K562 (cell line): ENCODE measurements around the gene FGD6. TPM values are rescaled to one million over a fixed set of nuclear protein-coding genes. Genes with fewer than 3 reads are reported as not detected.
A peak's percentile ranks its signal among the peaks of the same experiment; 100 is the strongest.

Experiments used
- CBX1 ChIP-seq: sonication (generic); IDR thresholded peaks from 2 replicates; pipeline ENCODE4 v1.6.1; 2016; ENCODE audit warnings: antibody characterized with exemption, low read depth, mild to moderate bottlenecking
- CC2D1A ChIP-seq: fragments of 450-650 bp; IDR thresholded peaks from 2 replicates; pipeline ENCODE4 v1.6.1; 2017; ENCODE audit warnings: mild to moderate bottlenecking
- E2F3 ChIP-seq: fragments of 250-450 bp; sonication (Bioruptor Pico); IDR thresholded peaks from 2 replicates; pipeline ENCODE4 v1.4.0; 2020; ENCODE audit warnings: mild to moderate bottlenecking
- ELF1 ChIP-seq: fragments of 200-800 bp; sonication (Bioruptor generic); IDR thresholded peaks from 2 replicates; pipeline ENCODE4 v1.6.1; 2016; ENCODE audit warnings: missing genetic modification characterization, missing compliant biosample characterization
- ELF4 ChIP-seq: fragments of 450-650 bp; formaldehyde crosslinking; IDR thresholded peaks from 2 replicates; pipeline ENCODE4 v1.4.0; 2022; ENCODE audit warnings: missing genetic modification characterization
- ESRRB ChIP-seq: fragments of 250-450 bp; sonication (Bioruptor Pico); IDR thresholded peaks from 2 replicates; pipeline ENCODE4 v1.5.0; 2020; ENCODE audit warnings: mild to moderate bottlenecking, moderate library complexity, borderline replicate concordance
- MAFG ChIP-seq: fragments of 450-650 bp; conservative IDR thresholded peaks from 2 replicates; pipeline ENCODE4 v1.6.1; 2016; ENCODE audit warnings: missing genetic modification characterization, missing compliant biosample characterization
- NCOA2 ChIP-seq, 2 experiments: fragments of 450-650 bp; IDR thresholded peaks; 2 replicates each; pipeline ENCODE4 v1.6.1; 2018; ENCODE audit warnings: mild to moderate bottlenecking in 2 of 2, moderate library complexity in 1 of 2; ENCODE audit not compliant: partially characterized antibody in 2 of 2
- POLR2H ChIP-seq: IDR thresholded peaks from 2 replicates; pipeline ENCODE4 v1.6.1; 2016; ENCODE audit warnings: missing genetic modification characterization, low read depth, mild to moderate bottlenecking, control low read depth, missing compliant biosample characterization, moderate library complexity
- SAFB ChIP-seq: fragments of 200-400 bp; formaldehyde crosslinking; IDR thresholded peaks from 2 replicates; pipeline ENCODE4 v1.6.1; 2017; ENCODE audit warnings: low read depth, low read length, borderline replicate concordance
- SMAD1 ChIP-seq: fragments of 150-350 bp; IDR thresholded peaks from 2 replicates; pipeline ENCODE4 v1.6.1; 2014; ENCODE audit warnings: low read length, low read depth; ENCODE audit not compliant: partially characterized antibody
- SMARCA4 ChIP-seq: fragments of 450-650 bp; IDR thresholded peaks from 2 replicates; pipeline ENCODE4 v1.6.1; 2016
- SRSF3 ChIP-seq: fragments of 200-400 bp; formaldehyde crosslinking; IDR thresholded peaks from 2 replicates; pipeline ENCODE4 v1.6.1; 2016; ENCODE audit warnings: mild to moderate bottlenecking, low read length, moderate library complexity; ENCODE audit not compliant: insufficient read depth
- TCF7 ChIP-seq: sonication (generic); IDR thresholded peaks from 2 replicates; pipeline ENCODE4 v1.6.1; 2016; ENCODE audit warnings: antibody characterized with exemption, borderline replicate concordance
- ZKSCAN1 ChIP-seq: fragments of 150-350 bp; IDR thresholded peaks from 2 replicates; pipeline ENCODE4 v1.6.1; 2016; ENCODE audit warnings: low read depth, low read length
- ZNF143 ChIP-seq: sonication (generic); formaldehyde crosslinking; IDR thresholded peaks from 2 replicates; pipeline ENCODE4 v1.9.0; 2022; ENCODE audit warnings: mild to moderate bottlenecking, missing genetic modification reagents
- ZNF174 ChIP-seq: fragments of 250-450 bp; sonication (Bioruptor Pico); IDR thresholded peaks from 2 replicates; pipeline ENCODE4 v1.4.0; 2020; ENCODE audit warnings: mild to moderate bottlenecking
- ZNF311 ChIP-seq: fragments of 250-450 bp; sonication (Bioruptor Pico); IDR thresholded peaks from 2 replicates; pipeline ENCODE4 v1.4.0; 2020; ENCODE audit warnings: mild to moderate bottlenecking, moderate library complexity
- ZNF384 ChIP-seq: IDR thresholded peaks from 2 replicates; pipeline ENCODE4 v1.6.1; 2012; ENCODE audit warnings: low read depth, low read length, improper control_type of control experiment
- ZNF77 ChIP-seq: fragments of 250-450 bp; sonication (Bioruptor Pico); IDR thresholded peaks from 2 replicates; pipeline ENCODE4 v1.5.0; 2020
- polyA plus RNA-seq, 8 experiments: library from polyadenylated mRNA; depleted of rRNA in 4 of 8; stranded (reverse) in 5 of 8; unstranded in 3 of 8; fragments of >200 nt; fragmentation: Nextera tagmentation in 2 of 8; fragmentation: Illumina TruSeq in 1 of 8; extraction: Ambion mirVana in 2 of 8; extraction: Trizol in 1 of 8; gene quantifications; 2 replicates each; pipeline versions ENCODE4 v1.2.1 to v1.2.3, GENCODE V29; 2011 to 2014; ENCODE audit warnings: inconsistent platforms in 1 of 8, missing spikeins in 1 of 8
- total RNA-seq, 7 experiments: library from RNA; depleted of rRNA in 6 of 7; stranded (reverse); fragments of >200 nt in 6 of 7; fragmentation: Illumina TruSeq in 2 of 7; extraction: Trizol in 2 of 7; gene quantifications; 2 replicates each; pipeline versions ENCODE4 v1.2.1 to v1.2.3, GENCODE V29; 2011 to 2021; ENCODE audit warnings: low replicate concordance in 1 of 7
- TF ChIP-seq, protein P1 (sequence below), 2 experiments: fragments of 450-650 bp in 1 of 2; sonication (generic) in 1 of 2; formaldehyde crosslinking in 1 of 2; IDR thresholded peaks in 1 of 2; conservative IDR thresholded peaks in 1 of 2; 2 replicates each; pipeline versions ENCODE4 v1.6.1 to v1.8.1; 2016 to 2023; ENCODE audit warnings: mild to moderate bottlenecking in 2 of 2, moderate library complexity in 2 of 2, inconsistent platforms in 1 of 2, missing genetic modification reagents in 1 of 2
- TF ChIP-seq, protein P2 (sequence below): fragments of 450-650 bp; IDR thresholded peaks from 2 replicates; pipeline ENCODE4 v1.6.1; 2018; ENCODE audit warnings: mild to moderate bottlenecking, low read depth; ENCODE audit not compliant: partially characterized antibody
- TF ChIP-seq, protein P3 (sequence below): fragments of 450-650 bp; formaldehyde crosslinking; IDR thresholded peaks from 2 replicates; pipeline ENCODE4 v1.4.0; 2022; ENCODE audit warnings: missing genetic modification characterization
- TF ChIP-seq, protein P4 (sequence below): fragments of 250-450 bp; sonication (Bioruptor Pico); IDR thresholded peaks from 2 replicates; pipeline ENCODE4 v1.5.0; 2022; ENCODE audit warnings: mild to moderate bottlenecking
- TF ChIP-seq, protein P5 (sequence below): fragments of 250-450 bp; sonication (Bioruptor Pico); IDR thresholded peaks from 2 replicates; pipeline ENCODE4 v1.5.0; 2021

Gene FGD6
- total and polyA plus RNA-seq, 9 of the 15 experiments (the other 6 are each of a cell fraction or from before 2014, with no cell fraction given): 1.5 to 11.1 (median 5.8) TPM

DNA sequence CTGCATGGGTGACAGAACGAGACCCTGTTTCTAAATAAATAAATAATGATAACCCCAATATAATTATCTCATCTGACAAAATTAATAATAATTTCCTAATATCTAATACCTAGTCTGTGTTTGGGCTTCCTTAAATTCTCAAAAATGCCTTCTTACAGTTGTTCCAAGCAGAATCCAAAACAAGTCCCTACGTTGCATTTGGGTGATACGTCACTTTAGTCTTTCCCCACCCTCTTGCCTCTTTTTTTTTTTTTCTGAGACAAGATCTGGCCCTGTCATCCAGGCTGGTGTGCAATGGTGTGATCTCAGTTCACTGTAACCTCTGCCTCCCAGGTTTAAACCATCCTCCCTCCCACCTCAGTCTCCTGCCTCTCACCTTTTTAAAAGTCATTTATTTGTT is 27.1 kb upstream of the FGD6 start (continued):
- no peak for TF ChIP-seq ELF1 (tag)
- TF ChIP-seq ZKSCAN1: no peak
- TF ChIP-seq, protein P1, sequence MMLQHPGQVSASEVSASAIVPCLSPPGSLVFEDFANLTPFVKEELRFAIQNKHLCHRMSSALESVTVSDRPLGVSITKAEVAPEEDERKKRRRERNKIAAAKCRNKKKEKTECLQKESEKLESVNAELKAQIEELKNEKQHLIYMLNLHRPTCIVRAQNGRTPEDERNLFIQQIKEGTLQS (IDR thresholded peaks at IDR 0.05): no peak
- TF ChIP-seq, protein P1 (CRISPR knock-in tag; conservative IDR thresholded peaks at IDR 0.05): no peak
- TF ChIP-seq, protein P2, sequence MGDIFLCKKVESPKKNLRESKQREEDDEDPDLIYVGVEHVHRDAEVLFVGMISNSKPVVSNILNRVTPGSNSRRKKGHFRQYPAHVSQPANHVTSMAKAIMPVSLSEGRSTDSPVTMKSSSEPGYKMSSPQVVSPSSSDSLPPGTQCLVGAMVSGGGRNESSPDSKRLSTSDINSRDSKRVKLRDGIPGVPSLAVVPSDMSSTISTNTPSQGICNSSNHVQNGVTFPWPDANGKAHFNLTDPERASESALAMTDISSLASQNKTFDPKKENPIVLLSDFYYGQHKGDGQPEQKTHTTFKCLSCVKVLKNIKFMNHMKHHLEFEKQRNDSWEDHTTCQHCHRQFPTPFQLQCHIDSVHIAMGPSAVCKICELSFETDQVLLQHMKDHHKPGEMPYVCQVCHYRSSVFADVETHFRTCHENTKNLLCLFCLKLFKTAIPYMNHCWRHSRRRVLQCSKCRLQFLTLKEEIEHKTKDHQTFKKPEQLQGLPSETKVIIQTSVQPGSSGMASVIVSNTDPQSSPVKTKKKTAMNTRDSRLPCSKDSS: no peak
- TF ChIP-seq ELF4: no peak
- no peak for TF ChIP-seq CC2D1A
- TF ChIP-seq SMARCA4: peak; percentile 60; the same call in 1 of the 2 replicates
- no peak for TF ChIP-seq SMAD1
- TF ChIP-seq, protein P3, sequence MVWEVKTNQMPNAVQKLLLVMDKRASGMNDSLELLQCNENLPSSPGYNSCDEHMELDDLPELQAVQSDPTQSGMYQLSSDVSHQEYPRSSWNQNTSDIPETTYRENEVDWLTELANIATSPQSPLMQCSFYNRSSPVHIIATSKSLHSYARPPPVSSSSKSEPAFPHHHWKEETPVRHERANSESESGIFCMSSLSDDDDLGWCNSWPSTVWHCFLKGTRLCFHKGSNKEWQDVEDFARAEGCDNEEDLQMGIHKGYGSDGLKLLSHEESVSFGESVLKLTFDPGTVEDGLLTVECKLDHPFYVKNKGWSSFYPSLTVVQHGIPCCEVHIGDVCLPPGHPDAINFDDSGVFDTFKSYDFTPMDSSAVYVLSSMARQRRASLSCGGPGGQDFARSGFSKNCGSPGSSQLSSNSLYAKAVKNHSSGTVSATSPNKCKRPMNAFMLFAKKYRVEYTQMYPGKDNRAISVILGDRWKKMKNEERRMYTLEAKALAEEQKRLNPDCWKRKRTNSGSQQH: no peak
- no peak for TF ChIP-seq ESRRB (CRISPR knock-in tag)
- no peak for TF ChIP-seq NCOA2 (IDR thresholded peaks at IDR 0.05; ENCODE audit: partially characterized antibody in 2 of 2)
- TF ChIP-seq ZNF174 (CRISPR knock-in tag): no peak
- TF ChIP-seq ZNF143 (CRISPR knock-in tag): no peak
- peak; percentile 53 for TF ChIP-seq MAFG (tag)
- no peak for TF ChIP-seq SAFB
- no peak for TF ChIP-seq SRSF3
- no peak for TF ChIP-seq ZNF311 (CRISPR knock-in tag)
- TF ChIP-seq ZNF384: peak; percentile 99
- no peak for TF ChIP-seq ZNF77
- TF ChIP-seq POLR2H (tag): no peak
- TF ChIP-seq CBX1: no peak
- TF ChIP-seq, protein P4, sequence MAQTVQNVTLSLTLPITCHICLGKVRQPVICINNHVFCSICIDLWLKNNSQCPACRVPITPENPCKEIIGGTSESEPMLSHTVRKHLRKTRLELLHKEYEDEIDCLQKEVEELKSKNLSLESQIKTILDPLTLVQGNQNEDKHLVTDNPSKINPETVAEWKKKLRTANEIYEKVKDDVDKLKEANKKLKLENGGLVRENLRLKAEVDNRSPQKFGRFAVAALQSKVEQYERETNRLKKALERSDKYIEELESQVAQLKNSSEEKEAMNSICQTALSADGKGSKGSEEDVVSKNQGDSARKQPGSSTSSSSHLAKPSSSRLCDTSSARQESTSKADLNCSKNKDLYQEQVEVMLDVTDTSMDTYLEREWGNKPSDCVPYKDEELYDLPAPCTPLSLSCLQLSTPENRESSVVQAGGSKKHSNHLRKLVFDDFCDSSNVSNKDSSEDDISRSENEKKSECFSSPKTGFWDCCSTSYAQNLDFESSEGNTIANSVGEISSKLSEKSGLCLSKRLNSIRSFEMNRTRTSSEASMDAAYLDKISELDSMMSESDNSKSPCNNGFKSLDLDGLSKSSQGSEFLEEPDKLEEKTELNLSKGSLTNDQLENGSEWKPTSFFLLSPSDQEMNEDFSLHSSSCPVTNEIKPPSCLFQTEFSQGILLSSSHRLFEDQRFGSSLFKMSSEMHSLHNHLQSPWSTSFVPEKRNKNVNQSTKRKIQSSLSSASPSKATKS (CRISPR knock-in tag): no peak
- no peak for TF ChIP-seq E2F3
- TF ChIP-seq, protein P5, sequence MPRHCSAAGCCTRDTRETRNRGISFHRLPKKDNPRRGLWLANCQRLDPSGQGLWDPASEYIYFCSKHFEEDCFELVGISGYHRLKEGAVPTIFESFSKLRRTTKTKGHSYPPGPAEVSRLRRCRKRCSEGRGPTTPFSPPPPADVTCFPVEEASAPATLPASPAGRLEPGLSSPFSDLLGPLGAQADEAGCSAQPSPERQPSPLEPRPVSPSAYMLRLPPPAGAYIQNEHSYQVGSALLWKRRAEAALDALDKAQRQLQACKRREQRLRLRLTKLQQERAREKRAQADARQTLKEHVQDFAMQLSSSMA (CRISPR knock-in tag): no peak
- no peak for TF ChIP-seq TCF7
